ENCODE results near the gene YBX2.

Gene YBX2

GRCh38 chr17:7241090-7241733 is 53.2 kb downstream of the YBX2 start:
- no peak for ATAC-seq
- TF ChIP-seq ZFP30 (CRISPR knock-in tag; IDR thresholded peaks at IDR 0.05), result no peak
- TF ChIP-seq RARB (CRISPR knock-in tag; IDR thresholded peaks at IDR 0.05), result no peak
- TF ChIP-seq PPARA (CRISPR knock-in tag; IDR thresholded peaks at IDR 0.05; ENCODE audit: borderline replicate concordance), result no peak
- no peak for TF ChIP-seq ZFP3 (CRISPR knock-in tag; IDR thresholded peaks at IDR 0.05)
- TF ChIP-seq ZNF8 (CRISPR knock-in tag; IDR thresholded peaks at IDR 0.05), result no peak
- TF ChIP-seq CREB5 (CRISPR knock-in tag; IDR thresholded peaks at IDR 0.05; ENCODE audit: low read depth), result no peak
- TF ChIP-seq TSHZ2 (CRISPR knock-in tag; IDR thresholded peaks at IDR 0.05), result no peak
- TF ChIP-seq OSR1 (CRISPR knock-in tag; IDR thresholded peaks at IDR 0.05), result no peak
- no peak for TF ChIP-seq ARNTL (CRISPR knock-in tag; IDR thresholded peaks at IDR 0.05; ENCODE audit: borderline replicate concordance, low read depth)
- no peak for TF ChIP-seq CSRNP3 (CRISPR knock-in tag; IDR thresholded peaks at IDR 0.05)
- no peak for TF ChIP-seq BACH2 (CRISPR knock-in tag; IDR thresholded peaks at IDR 0.05; ENCODE audit: borderline replicate concordance)
- no peak for TF ChIP-seq ESRRG (CRISPR knock-in tag; IDR thresholded peaks at IDR 0.05)

- no peak for TF ChIP-seq ISL1 (CRISPR knock-in tag; IDR thresholded peaks at IDR 0.05)
- no peak for TF ChIP-seq ZNF8 (CRISPR knock-in tag; IDR thresholded peaks at IDR 0.05)
- no peak for TF ChIP-seq TCF4 (CRISPR knock-in tag; IDR thresholded peaks at IDR 0.05; ENCODE audit: borderline replicate concordance)
- no peak for TF ChIP-seq PATZ1 (CRISPR knock-in tag; IDR thresholded peaks at IDR 0.05; ENCODE audit: borderline replicate concordance)
- TF ChIP-seq GLIS3 (CRISPR knock-in tag; IDR thresholded peaks at IDR 0.05), result no peak
- no peak for TF ChIP-seq POU6F1 (CRISPR knock-in tag; IDR thresholded peaks at IDR 0.05; ENCODE audit: borderline replicate concordance, low read depth)
- no peak for TF ChIP-seq ARNTL (CRISPR knock-in tag; IDR thresholded peaks at IDR 0.05; ENCODE audit: borderline replicate concordance, low read depth)
- no peak for TF ChIP-seq TOX (CRISPR knock-in tag; IDR thresholded peaks at IDR 0.05; ENCODE audit: borderline replicate concordance)
- no peak for TF ChIP-seq CREB5 (CRISPR knock-in tag; IDR thresholded peaks at IDR 0.05; ENCODE audit: low read depth)
- no peak for TF ChIP-seq RARB (CRISPR knock-in tag; IDR thresholded peaks at IDR 0.05)
- no peak for TF ChIP-seq ZFP3 (CRISPR knock-in tag; IDR thresholded peaks at IDR 0.05)
- TF ChIP-seq CSRNP3 (CRISPR knock-in tag; IDR thresholded peaks at IDR 0.05), result no peak
- no peak for ATAC-seq
Measured at GRCh38 chr17:7240375-7240774, 54.1 kb downstream of the YBX2 start.

Measured in SK-N-SH treated with all-trans-retinoic acid at 6 μM for 48 hours (cell line).